IPS DF 4.7 (cell line): ENCODE measurements around the gene AKAP17A.
"Not testable (repeated sequence)": the region's sequence is repeated elsewhere in the genome, so short reads cannot be mapped to it uniquely, and the experiment has no call there.

Experiments used
- DNase-seq: peaks from one replicate; pipeline ENCODE4 v3.0.0-alpha.2; 2013; ENCODE audit warnings: low spot score; ENCODE audit errors: extremely low read depth

Gene AKAP17A

GRCh38 chrX:1601768-1602085 is 10.3 kb downstream of the AKAP17A start:
- DNase-seq, result no peak

- DNase-seq, result no peak
Measured at GRCh38 chrX:1602299-1602698, 10.9 kb downstream of the AKAP17A start.

GRCh38 chrX:1606496-1606895 is 15.1 kb downstream of the AKAP17A start:
- no peak for DNase-seq

GRCh38 chrX:1609311-1609710 is 17.9 kb downstream of the AKAP17A start:
- DNase-seq, result no peak

GRCh38 chrX:1609762-1610161 is 18.4 kb downstream of the AKAP17A start:
- DNase-seq, result no peak

GRCh38 chrX:1610166-1610565 is 18.8 kb downstream of the AKAP17A start:
- DNase-seq, result no peak

- DNase-seq, result no peak
Measured at GRCh38 chrX:1610736-1611135, 19.3 kb downstream of the AKAP17A start.

- no peak for DNase-seq
Measured at GRCh38 chrX:1612641-1613286, 21.4 kb downstream of the AKAP17A start.

GRCh38 chrX:1614927-1615326 is 23.5 kb downstream of the AKAP17A start, which contains the start of gene ASMT:
Gene ASMT (plus strand): TSS chrX:1615059. CDS start chrX:1615200, 141 bp downstream.
- no peak for DNase-seq

- no peak for DNase-seq
Measured at GRCh38 chrX:1618689-1619088, 27.3 kb downstream of the AKAP17A start.

GRCh38 chrX:1623691-1624090 is 32.3 kb downstream of the AKAP17A start:
- no peak for DNase-seq

- DNase-seq, result not testable (repeated sequence)
Measured at GRCh38 chrX:1624158-1624860, 32.9 kb downstream of the AKAP17A start.

GRCh38 chrX:1624861-1625215 is 33.4 kb downstream of the AKAP17A start:
- not testable (repeated sequence) for DNase-seq

GRCh38 chrX:1629244-1629643 is 37.8 kb downstream of the AKAP17A start:
- DNase-seq, result no peak

GRCh38 chrX:1646009-1646408 is 54.6 kb downstream of the AKAP17A start:
- DNase-seq, result no peak

GRCh38 chrX:1649621-1650020 is 58.2 kb downstream of the AKAP17A start:
- peak; percentile 41 for DNase-seq
